ENCODE data around the gene MYRFL.
"Not testable (repeated sequence)": the region's sequence is repeated elsewhere in the genome, so short reads cannot be mapped to it uniquely, and the experiment has no call there.

GRCh38 chr12:69807101-69807897 is 17.7 kb upstream of the MYRFL start:
- not testable (repeated sequence) for TF ChIP-seq CTCF (IDR thresholded peaks at IDR 0.05; ENCODE audit: control extremely low read depth in 1 of 3, insufficient read depth in 1 of 3, low read depth in 1 of 3, low read length in 3 of 3); EZH2 (IDR thresholded peaks at IDR 0.05; ENCODE audit: low read depth, low read length, severe bottlenecking); KDM1A (IDR thresholded peaks at IDR 0.05; ENCODE audit: borderline replicate concordance, low read length); SIN3A (conservative IDR thresholded peaks at IDR 0.05 in 1 of 2, IDR thresholded peaks at IDR 0.05 in 1 of 2; ENCODE audit: low read depth in 1 of 2, low read length in 2 of 2); RAD21 (IDR thresholded peaks at IDR 0.05 in 1 of 2, conservative IDR thresholded peaks at IDR 0.05 in 1 of 2; ENCODE audit: low read depth in 2 of 2, low read length in 2 of 2); TEAD4 (IDR thresholded peaks at IDR 0.05; ENCODE audit: low read depth, low read length); POLR2A (IDR thresholded peaks at IDR 0.05; ENCODE audit: control extremely low read depth in 1 of 2, low read depth in 2 of 2, low read length in 2 of 2)
- TF ChIP-seq, protein P1, sequence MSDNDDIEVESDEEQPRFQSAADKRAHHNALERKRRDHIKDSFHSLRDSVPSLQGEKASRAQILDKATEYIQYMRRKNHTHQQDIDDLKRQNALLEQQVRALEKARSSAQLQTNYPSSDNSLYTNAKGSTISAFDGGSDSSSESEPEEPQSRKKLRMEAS (IDR thresholded peaks at IDR 0.05): not testable (repeated sequence)
